HEK293T (cell line): ENCODE measurements around the gene PEX12.

Source experiments
- ARNT ChIP-seq: fragments of 450-650 bp; IDR thresholded peaks from 2 replicates; pipeline ENCODE4 v1.6.1; 2017; ENCODE audit warnings: mild to moderate bottlenecking
- BHLHE40 ChIP-seq: fragments of 450-650 bp; IDR thresholded peaks from 2 replicates; pipeline ENCODE4 v1.6.1; 2016; ENCODE audit warnings: mild to moderate bottlenecking, moderate library complexity, borderline replicate concordance
- LEF1 ChIP-seq: fragments of 450-650 bp; IDR thresholded peaks from 2 replicates; pipeline ENCODE4 v1.6.1; 2017; ENCODE audit warnings: mild to moderate bottlenecking, borderline replicate concordance
- NFRKB ChIP-seq: fragments of 450-650 bp; IDR thresholded peaks from 2 replicates; pipeline ENCODE4 v1.6.1; 2016; ENCODE audit warnings: mild to moderate bottlenecking, moderate library complexity
- SP1 ChIP-seq: fragments of 450-650 bp; IDR thresholded peaks from 2 replicates; pipeline ENCODE4 v1.6.1; 2017
- SUZ12 ChIP-seq: fragments of 450-650 bp; IDR thresholded peaks from 2 replicates; pipeline ENCODE4 v1.6.1; 2016; ENCODE audit warnings: mild to moderate bottlenecking
- ZNF384 ChIP-seq: fragments of 450-650 bp; IDR thresholded peaks from 2 replicates; pipeline ENCODE4 v1.6.1; 2016

GRCh38 chr17:35566968-35567367 is 11.4 kb downstream of the PEX12 start:
- TF ChIP-seq ZNF384 (no peak), BHLHE40 (no peak), ARNT (no peak), SUZ12 (no peak), LEF1 (no peak), NFRKB (no peak), SP1 (no peak)
